Measurements from ENCODE around the gene DPF3.

DNA sequence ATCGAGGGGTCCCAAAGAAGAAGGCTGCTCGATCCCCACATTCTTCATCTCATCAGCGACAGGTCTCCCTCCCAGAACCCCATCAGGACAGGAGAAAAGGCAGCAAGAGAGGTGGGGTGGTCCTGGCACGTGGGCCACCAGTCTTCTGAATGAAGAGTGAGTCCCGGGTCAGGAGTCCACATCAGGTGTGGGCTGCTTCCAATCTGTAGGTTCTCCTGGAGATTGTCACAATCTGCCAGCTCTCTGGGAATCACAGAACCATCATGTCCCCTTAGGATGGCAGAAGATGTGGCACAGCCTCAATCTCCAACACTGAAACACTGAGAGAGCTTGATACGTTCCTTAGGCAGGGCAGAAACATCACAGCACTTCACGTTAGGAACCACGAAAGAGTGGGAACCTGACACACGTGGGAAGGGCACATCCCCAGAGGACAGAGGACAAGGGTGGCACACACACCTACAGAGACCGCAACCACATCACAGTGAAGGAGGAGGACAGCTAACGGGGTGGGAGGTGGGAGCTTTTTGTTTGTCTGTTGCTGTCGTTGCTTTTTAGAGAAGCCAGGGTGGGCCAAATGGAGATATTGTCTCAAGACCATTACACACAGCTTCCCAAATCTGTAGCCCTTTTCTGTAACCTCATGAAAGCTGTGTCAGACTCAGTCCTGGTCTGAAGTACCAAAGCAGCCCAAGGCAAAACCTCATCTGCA lies 284.5 kb downstream of the DPF3 start:
- TF ChIP-seq, protein P1, sequence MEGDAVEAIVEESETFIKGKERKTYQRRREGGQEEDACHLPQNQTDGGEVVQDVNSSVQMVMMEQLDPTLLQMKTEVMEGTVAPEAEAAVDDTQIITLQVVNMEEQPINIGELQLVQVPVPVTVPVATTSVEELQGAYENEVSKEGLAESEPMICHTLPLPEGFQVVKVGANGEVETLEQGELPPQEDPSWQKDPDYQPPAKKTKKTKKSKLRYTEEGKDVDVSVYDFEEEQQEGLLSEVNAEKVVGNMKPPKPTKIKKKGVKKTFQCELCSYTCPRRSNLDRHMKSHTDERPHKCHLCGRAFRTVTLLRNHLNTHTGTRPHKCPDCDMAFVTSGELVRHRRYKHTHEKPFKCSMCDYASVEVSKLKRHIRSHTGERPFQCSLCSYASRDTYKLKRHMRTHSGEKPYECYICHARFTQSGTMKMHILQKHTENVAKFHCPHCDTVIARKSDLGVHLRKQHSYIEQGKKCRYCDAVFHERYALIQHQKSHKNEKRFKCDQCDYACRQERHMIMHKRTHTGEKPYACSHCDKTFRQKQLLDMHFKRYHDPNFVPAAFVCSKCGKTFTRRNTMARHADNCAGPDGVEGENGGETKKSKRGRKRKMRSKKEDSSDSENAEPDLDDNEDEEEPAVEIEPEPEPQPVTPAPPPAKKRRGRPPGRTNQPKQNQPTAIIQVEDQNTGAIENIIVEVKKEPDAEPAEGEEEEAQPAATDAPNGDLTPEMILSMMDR (IDR thresholded peaks at IDR 0.05), result no peak
- TF ChIP-seq POLR2AphosphoS5 (IDR thresholded peaks at IDR 0.05; ENCODE audit: low read depth, low read length) (no peak), SIN3A (IDR thresholded peaks at IDR 0.05; ENCODE audit: borderline replicate concordance, insufficient read depth, low read depth, low read length) (no peak), TCF7L2 (IDR thresholded peaks at IDR 0.05; ENCODE audit: low read depth, low read length) (no peak)
- TF ChIP-seq, protein P2, sequence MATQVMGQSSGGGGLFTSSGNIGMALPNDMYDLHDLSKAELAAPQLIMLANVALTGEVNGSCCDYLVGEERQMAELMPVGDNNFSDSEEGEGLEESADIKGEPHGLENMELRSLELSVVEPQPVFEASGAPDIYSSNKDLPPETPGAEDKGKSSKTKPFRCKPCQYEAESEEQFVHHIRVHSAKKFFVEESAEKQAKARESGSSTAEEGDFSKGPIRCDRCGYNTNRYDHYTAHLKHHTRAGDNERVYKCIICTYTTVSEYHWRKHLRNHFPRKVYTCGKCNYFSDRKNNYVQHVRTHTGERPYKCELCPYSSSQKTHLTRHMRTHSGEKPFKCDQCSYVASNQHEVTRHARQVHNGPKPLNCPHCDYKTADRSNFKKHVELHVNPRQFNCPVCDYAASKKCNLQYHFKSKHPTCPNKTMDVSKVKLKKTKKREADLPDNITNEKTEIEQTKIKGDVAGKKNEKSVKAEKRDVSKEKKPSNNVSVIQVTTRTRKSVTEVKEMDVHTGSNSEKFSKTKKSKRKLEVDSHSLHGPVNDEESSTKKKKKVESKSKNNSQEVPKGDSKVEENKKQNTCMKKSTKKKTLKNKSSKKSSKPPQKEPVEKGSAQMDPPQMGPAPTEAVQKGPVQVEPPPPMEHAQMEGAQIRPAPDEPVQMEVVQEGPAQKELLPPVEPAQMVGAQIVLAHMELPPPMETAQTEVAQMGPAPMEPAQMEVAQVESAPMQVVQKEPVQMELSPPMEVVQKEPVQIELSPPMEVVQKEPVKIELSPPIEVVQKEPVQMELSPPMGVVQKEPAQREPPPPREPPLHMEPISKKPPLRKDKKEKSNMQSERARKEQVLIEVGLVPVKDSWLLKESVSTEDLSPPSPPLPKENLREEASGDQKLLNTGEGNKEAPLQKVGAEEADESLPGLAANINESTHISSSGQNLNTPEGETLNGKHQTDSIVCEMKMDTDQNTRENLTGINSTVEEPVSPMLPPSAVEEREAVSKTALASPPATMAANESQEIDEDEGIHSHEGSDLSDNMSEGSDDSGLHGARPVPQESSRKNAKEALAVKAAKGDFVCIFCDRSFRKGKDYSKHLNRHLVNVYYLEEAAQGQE (IDR thresholded peaks at IDR 0.05; ENCODE audit: insufficient read depth in 1 of 2, low read depth in 2 of 2, low read length in 1 of 2), result no peak
